HG02884 (cell line): ENCODE measurements around the gene TESMIN.

Source experiments
- ATAC-seq: cut with Tn5 transposase; IDR thresholded peaks from one replicate; pipeline ENCODE4 v1.9.1; 2021; ENCODE audit warnings: mild to moderate bottlenecking, moderate library complexity; ENCODE audit not compliant: unreplicated experiment

Gene TESMIN

GRCh38 chr11:68714060-68714856 is 37.1 kb downstream of the TESMIN start:
- no peak for ATAC-seq

DNA sequence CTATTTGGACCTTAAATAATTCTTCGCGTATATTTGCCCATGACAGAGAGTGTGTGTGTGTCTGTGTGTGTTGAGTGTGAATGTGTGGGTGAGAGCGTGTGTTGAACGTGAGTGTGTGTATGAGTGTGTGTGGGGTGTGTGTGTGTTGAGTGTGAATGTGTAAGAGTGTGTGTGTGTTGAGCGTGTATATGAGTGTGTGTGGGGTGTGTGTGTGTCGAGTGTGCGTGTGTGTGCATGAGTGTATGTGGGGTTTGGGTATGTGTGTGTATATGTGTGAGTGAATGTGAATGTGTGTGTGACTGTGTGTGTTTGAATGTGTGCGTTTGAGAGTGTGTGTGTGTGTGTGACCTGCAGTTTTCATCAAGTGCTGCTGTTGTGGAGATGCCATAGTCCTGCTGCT is 40.2 kb downstream of the TESMIN start:
- no peak for ATAC-seq

DNA sequence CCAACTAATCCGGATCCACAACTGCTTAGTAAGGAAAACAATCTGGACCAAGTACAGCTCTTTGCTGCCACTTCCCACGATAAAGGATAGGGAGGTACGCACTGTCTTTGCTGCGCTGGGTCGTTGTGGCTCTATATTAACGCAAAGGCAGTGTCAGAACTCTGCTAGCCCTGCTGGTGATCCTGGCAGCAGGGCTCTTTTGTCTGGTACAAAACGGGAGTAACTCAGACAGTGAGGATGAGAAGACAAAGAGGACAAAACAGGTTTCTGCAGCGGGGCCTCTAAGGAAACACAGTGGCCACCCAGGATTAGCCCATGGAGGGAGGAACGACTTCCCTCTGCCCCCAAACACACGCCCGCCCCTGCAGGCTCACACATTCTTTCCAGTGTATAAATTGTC is 40.9 kb downstream of the TESMIN start:
- ATAC-seq: no peak

DNA sequence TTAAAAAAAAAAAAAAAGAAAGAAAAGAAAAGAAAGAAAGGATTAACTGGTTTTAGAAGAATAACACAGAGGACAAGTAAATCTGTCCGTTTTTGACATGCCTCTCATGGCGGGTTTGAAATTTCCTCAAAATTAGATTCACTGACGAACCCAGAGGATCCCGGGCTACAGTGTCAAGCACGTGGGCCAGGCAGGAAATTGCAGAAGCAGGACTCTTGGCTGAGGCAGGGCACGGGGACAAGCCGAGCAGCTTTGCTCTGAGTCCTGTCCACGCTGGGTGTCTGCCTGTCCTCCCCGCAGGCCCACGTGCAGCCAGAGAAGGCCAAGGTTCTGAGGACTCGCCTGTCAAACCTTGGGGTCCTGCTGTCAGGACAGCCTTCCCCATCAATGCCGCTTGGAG is 42.3 kb downstream of the TESMIN start:
- no peak for ATAC-seq

- ATAC-seq: no peak
Observed at GRCh38 chr11:68707527-68707926, 43.8 kb downstream of the TESMIN start.

DNA sequence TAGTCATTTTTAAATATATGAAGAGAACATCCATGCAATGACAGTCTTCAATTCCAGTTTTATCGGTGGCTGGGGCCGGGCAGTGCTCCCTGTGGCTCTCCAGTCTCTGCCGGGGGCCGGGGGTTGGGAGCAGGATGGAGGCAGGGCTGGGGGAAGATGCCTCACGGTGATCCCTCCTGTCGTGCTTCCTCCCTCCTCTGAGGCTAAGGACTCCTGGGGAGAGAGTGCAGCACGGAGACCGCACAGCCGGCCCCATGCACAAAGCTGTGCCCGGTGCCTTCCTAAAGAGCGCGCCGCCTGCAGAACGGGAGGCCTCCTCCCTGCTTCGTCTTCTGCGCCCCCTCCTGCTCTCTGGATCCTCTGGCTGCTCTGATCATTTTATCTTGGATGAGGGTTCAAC is 46.4 kb downstream of the TESMIN start:
- no peak for ATAC-seq

DNA sequence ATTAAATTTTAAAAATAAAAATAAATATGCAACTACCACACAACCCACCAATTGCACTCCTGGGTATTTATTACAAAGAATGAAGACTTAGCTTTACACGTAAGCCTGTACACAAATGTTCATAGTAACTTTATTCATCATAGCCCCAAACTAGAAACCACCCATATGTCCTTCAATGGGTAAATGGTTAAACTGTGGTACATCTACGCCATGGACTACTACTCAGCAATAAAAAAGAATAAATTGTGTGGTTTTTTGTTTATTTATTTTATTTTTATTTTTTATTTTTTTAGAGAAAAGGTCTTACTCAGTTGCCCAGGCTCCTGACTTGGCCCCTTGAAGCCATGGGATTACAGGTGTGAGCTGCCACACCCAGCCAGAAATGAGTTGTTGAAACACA is 52.3 kb downstream of the TESMIN start:
- ATAC-seq: no peak

GRCh38 chr11:68695531-68695930 is 55.8 kb downstream of the TESMIN start:
- no peak for ATAC-seq

GRCh38 chr11:68694431-68695297 is 56.7 kb downstream of the TESMIN start:
- no peak for ATAC-seq

GRCh38 chr11:68693484-68693882 is 57.8 kb downstream of the TESMIN start:
- no peak for ATAC-seq

- ATAC-seq: no peak
Observed at GRCh38 chr11:68692871-68693483, 58.3 kb downstream of the TESMIN start.

DNA sequence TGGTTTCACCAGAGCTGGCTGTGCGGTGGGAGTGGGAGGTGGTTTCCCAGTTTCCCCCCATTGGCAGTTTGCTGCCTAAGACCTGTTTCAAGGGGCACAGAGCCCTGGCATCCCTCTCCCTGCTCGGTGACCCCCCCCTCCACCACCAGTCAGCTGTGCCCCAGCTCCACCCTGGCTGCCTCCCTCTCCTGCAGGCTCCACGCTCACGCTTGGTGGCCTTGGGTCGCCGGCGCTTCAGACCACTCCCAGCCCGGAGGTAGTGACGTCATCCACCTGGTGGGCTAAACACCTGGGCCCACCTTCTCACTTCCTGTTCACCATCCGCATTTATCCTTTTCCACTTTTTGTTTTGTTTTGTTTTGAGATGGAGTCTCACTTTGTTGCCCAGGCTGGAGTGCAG is 59.2 kb downstream of the TESMIN start:
- no peak for ATAC-seq

- ATAC-seq: no peak
Observed at GRCh38 chr11:68691402-68691784, 59.9 kb downstream of the TESMIN start.

DNA sequence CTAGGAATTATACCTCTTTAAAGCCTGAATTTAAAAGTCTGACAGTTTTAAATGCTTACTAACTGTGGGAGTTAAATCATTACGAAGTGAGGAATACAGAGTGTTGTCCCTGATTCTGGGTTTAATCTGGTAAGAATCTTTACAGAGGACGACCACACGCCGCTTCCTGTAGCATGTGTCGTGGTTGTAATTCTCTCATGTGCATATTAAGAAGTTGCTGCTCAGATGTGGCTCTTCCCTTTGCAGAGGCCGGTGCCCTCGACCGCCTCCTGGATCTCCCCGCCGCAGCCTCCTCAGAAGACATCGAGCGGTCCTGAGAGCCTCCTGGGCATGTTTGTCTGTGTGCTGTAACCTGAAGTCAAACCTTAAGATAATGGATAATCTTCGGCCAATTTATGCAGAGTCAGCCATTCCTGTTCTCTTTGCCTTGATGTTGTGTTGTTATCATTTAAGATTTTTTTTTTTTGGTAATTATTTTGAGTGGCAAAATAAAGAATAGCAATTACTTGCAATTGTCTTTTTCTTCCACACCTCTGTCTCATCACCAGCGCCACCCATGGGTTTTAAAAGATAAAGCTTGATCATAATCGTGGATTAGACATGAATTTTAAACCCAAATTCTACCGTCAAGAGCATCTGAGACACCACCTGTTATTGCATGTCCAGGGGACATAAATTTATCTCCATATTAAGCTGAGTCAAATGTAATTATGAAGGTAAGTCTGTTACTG is 60.5 kb downstream of the TESMIN start:
- ATAC-seq: no peak

- ATAC-seq: no peak
Observed at GRCh38 chr11:68689737-68690625, 61.3 kb downstream of the TESMIN start.

DNA sequence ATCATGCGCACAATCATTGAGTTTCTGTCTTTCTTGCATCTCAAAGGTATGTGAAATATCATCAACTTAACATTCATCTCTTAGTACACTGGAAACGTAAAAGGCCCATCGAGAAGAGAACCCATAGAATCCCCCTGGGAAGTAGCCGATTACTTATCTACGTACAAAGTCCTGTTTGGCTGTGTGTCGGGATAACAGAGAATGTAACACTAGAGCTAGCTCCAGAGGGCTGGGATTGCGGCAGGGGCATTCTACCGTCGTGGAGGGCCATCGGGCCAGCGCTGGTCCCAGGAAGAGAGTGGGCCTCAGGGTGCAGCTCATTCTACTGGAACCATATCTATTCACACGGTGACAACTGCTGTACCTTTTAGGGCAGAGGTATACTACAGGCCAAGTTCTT is 62.4 kb downstream of the TESMIN start:
- no peak for ATAC-seq

- ATAC-seq: no peak
Observed at GRCh38 chr11:68687986-68688385, 63.3 kb downstream of the TESMIN start.

DNA sequence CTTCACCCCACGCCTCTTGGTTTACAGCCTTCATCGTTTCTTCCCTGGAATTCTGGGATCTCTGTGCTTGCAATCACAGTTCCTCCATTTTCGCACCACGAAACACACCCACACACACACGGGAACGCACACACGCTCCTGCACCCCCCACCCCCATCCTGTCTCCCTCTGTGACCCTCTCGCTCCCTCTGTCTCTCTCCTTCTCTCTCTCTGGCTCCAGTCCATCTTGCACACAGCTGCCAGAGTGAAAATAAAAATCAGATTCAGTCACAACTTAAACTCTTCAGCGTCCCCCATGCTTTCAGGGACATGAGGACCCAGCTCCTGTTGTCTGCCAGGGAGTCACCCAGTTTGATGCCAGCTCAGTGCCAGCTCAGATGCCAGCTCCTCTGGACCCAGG is 64.0 kb downstream of the TESMIN start:
- no peak for ATAC-seq

DNA sequence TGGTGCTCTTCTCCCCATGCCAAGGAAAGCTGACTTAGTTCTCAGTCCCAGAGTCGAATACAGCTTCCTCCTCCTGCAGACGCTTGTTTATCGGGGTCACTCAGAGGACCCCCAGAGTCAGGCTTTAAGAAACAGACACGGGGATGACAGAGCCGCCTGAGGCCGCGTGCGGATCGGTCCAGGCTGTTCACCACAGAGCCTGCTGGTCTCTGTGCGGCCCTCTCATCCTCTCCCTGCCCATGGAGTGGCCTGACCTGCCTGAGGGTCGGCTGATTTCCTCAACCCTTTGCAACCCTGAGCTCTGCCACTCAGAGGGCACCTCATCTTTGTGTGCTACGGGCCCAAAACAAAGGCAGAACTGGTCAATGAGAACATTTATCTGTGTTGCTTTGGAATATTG is 64.8 kb downstream of the TESMIN start:
- ATAC-seq: no peak
